ENCODE results near the gene EPB41L4A.

- TF ChIP-seq CTCF (IDR thresholded peaks at IDR 0.05) (no peak), POLR2A (IDR thresholded peaks at IDR 0.05) (no peak)
Measured at GRCh38 chr5:112267231-112267630, 151.8 kb downstream of the EPB41L4A start.
